HG03432 (cell line): ENCODE results near the gene FGF8.
"Not testable (repeated sequence)": the region's sequence is repeated elsewhere in the genome, so short reads cannot be mapped to it uniquely, and the experiment has no call there.

Experiments used
- ATAC-seq: cut with Tn5 transposase; IDR thresholded peaks from one replicate; pipeline ENCODE4 v1.9.1; 2021; ENCODE audit warnings: mild to moderate bottlenecking, moderate library complexity; ENCODE audit not compliant: unreplicated experiment

Gene FGF8

GRCh38 chr10:101775273-101776160 is at the start of gene FGF8:
TSS of gene FGF8 (minus strand) at chr10:101776114. CDS start at chr10:101775900, 214 bp downstream.
- ATAC-seq: no peak

GRCh38 chr10:101824736-101825135 is 48.8 kb upstream of the FGF8 start:
- ATAC-seq: no peak

- ATAC-seq: peak; percentile 21
Measured at GRCh38 chr10:101818872-101819633, 43.1 kb upstream of the FGF8 start.

- peak; percentile 85 for ATAC-seq
Measured at GRCh38 chr10:101818119-101818871, 42.4 kb upstream of the FGF8 start, which contains the start of gene OGA. TSS of gene OGA (minus strand) at chr10:101818444. CDS start at chr10:101818022, 422 bp downstream.

- peak; percentile 3 for ATAC-seq
Measured at GRCh38 chr10:101817337-101818118, 41.6 kb upstream of the FGF8 start.

- ATAC-seq: no peak
Measured at GRCh38 chr10:101816913-101817336, 41.0 kb upstream of the FGF8 start.

- ATAC-seq: no peak
Measured at GRCh38 chr10:101816376-101816775, 40.5 kb upstream of the FGF8 start.

GRCh38 chr10:101814466-101815071 is 38.7 kb upstream of the FGF8 start:
- no peak for ATAC-seq

- no peak for ATAC-seq
Measured at GRCh38 chr10:101812606-101813005, 36.7 kb upstream of the FGF8 start.

- ATAC-seq: no peak
Measured at GRCh38 chr10:101807158-101807557, 31.2 kb upstream of the FGF8 start.

- no peak for ATAC-seq
Measured at GRCh38 chr10:101803511-101803910, 27.6 kb upstream of the FGF8 start.

- no peak for ATAC-seq
Measured at GRCh38 chr10:101797403-101798059, 21.6 kb upstream of the FGF8 start.

GRCh38 chr10:101793526-101793925 is 17.6 kb upstream of the FGF8 start:
- no peak for ATAC-seq

- no peak for ATAC-seq
Measured at GRCh38 chr10:101789686-101790085, 13.8 kb upstream of the FGF8 start.

GRCh38 chr10:101789231-101789630 is 13.3 kb upstream of the FGF8 start:
- not testable (repeated sequence) for ATAC-seq

- ATAC-seq: no peak
Measured at GRCh38 chr10:101785801-101786200, 9.9 kb upstream of the FGF8 start.

- ATAC-seq: no peak
Measured at GRCh38 chr10:101784558-101784957, 8.6 kb upstream of the FGF8 start.

GRCh38 chr10:101783736-101784118 is 7.8 kb upstream of the FGF8 start:
- no peak for ATAC-seq
